AG10803 (cell line): ENCODE data around the gene FAM78A.
A peak's percentile ranks its signal among the peaks of the same experiment; 100 is the strongest.

Experiments
- DNase-seq: peaks from one replicate; pipeline ENCODE4 v3.0.0; 2010; ENCODE audit warnings: low read depth
- H3K4me3 ChIP-seq: 2 replicates; pipeline ENCODE4 v1.5.1; 2011; ENCODE audit warnings: mild to moderate bottlenecking, low read length, control low read depth
- TF ChIP-seq, protein P1 (sequence below): conservative IDR thresholded peaks from 2 replicates; pipeline ENCODE4 v1.5.1; 2011; ENCODE audit warnings: mild to moderate bottlenecking, low read length, control low read depth, inconsistent platforms

The FAM78A gene

DNA sequence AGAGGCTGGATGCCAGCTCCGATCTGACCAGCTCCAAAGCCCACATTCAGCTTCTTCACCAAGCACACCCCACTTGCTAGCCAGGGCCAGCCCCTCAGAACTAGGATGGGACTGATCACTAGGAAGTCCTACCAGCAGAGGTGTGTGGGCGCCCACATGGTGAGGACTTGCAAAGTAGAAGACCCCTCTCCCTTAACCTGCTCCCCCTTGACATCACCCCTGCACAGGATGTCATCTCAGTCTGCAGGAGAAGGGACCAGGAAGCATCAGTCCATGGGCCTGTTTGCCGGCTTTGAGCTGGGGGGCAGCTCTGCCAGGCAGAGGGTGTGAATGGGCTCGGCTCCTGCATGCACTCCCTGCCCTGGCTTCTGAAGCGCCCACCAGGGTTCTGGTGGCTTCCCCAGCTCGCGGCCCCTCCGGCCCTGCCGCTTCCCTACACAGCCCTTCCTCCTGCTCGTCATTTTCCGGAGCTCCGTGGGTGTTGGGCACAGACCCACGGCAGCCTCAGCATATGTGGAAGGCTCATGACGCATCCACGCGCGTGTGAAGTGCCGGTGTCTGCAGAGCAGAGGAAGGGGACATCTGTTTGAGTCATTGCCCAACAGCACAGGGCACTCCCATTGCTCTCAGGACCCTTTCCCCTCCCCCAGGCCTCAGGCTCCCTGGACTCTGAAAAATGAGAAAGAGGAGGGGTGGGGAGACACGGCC lies 3.7 kb upstream of the FAM78A start:
- H3K4me3 ChIP-seq, result no peak overlapping the region
- peak; percentile 22 for DNase-seq
- TF ChIP-seq, protein P1, sequence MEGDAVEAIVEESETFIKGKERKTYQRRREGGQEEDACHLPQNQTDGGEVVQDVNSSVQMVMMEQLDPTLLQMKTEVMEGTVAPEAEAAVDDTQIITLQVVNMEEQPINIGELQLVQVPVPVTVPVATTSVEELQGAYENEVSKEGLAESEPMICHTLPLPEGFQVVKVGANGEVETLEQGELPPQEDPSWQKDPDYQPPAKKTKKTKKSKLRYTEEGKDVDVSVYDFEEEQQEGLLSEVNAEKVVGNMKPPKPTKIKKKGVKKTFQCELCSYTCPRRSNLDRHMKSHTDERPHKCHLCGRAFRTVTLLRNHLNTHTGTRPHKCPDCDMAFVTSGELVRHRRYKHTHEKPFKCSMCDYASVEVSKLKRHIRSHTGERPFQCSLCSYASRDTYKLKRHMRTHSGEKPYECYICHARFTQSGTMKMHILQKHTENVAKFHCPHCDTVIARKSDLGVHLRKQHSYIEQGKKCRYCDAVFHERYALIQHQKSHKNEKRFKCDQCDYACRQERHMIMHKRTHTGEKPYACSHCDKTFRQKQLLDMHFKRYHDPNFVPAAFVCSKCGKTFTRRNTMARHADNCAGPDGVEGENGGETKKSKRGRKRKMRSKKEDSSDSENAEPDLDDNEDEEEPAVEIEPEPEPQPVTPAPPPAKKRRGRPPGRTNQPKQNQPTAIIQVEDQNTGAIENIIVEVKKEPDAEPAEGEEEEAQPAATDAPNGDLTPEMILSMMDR, result no peak

DNA sequence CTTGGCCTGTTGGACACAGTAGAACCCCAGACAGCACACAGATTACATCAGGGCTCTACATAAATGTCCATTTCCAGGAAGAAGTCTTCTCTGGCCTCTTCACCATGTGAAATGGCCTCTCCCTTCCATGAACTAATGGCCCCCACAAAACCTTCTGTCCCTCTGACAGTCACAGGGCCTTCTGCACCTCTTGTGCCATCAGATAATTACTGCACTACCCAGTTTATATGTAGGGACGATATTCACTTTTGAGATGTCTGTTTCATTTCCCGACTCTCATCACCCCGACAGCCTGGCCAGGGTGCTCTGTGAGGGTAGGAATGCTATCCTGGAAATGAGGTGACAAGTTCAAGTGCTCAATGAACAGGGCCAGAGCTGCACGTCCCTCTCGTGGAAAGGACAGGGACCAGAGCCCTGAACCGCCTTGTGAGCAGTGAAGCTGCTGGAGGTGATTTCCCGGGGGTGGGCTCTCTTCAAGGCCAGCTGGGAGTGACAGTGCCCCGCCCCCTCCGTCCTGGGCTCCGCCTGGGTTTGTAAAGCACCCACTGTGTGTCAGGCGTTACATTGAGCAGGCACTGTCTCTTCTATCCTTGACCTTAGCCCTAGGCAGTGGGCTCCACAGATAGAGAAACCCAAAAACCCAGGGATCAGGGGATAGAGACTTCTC lies 3.0 kb upstream of the FAM78A start:
- DNase-seq, result no peak
- TF ChIP-seq, protein P1, result no peak
- no peak overlapping the region for H3K4me3 ChIP-seq

DNA sequence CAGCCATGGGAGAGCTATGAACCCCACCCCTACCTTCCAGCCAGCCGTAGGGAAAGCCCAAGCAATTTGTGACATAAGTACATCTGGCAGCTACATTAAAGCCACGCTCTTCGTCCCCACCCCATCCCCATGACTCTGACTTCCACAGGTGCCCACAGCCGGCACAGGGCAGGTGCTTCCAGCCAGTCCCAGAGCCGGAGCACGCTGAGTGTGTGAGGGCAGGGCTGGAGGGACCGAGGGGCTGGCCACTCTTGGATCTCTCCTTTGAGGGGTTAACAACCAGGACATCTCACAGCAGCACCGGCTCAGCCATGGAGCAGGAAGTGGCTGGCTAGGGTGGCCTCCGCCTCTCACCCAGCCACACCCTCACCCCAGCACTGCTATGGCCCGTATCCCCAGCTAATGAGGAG lies 2.4 kb upstream of the FAM78A start:
- no peak overlapping the region for H3K4me3 ChIP-seq
- TF ChIP-seq, protein P1, result no peak
- DNase-seq, result no peak

DNA sequence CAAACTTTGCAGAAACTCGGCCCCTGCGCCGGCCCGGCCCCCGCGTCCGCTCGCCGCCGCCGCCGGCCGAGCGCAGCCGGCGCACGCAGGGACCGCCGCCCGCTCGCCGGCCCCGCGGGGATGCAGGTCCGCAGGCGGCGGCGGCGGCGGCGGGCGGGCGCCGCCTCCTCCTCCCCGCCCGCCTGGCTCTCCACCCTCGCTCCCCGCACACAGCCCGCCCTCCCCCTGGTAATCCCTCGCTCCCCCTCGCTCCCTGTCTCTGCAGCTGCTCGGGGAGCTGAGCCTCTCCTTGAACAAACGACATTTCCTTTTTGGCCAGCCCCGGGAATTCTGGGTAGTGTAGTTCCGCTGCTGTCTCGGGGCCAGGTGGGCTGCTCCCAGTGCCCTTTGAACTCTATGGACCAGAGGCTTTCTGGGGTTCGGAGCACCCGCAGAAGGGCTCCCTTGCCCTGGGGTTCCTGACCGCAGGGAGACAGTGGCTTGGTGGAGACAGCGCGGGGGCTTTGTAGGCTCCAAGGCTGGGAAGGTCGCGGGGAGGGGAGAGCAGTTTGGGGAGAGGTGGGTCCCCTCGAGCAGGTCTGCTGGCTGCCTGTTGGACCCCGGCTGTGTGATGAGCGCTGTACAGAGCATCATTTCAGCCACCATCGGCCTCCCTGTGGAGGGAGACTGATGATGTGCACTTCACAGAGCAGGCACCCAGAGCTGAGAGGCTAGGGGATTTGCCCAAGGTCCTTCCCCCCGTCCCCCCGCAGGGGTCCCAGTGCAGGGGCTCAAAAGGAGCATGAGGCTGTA lies 1.8 kb upstream of the FAM78A start:
- DNase-seq, result peak; percentile 78
- TF ChIP-seq, protein P1, result no peak
- H3K4me3 ChIP-seq, result peak overlapping the region; percentile 40

DNA sequence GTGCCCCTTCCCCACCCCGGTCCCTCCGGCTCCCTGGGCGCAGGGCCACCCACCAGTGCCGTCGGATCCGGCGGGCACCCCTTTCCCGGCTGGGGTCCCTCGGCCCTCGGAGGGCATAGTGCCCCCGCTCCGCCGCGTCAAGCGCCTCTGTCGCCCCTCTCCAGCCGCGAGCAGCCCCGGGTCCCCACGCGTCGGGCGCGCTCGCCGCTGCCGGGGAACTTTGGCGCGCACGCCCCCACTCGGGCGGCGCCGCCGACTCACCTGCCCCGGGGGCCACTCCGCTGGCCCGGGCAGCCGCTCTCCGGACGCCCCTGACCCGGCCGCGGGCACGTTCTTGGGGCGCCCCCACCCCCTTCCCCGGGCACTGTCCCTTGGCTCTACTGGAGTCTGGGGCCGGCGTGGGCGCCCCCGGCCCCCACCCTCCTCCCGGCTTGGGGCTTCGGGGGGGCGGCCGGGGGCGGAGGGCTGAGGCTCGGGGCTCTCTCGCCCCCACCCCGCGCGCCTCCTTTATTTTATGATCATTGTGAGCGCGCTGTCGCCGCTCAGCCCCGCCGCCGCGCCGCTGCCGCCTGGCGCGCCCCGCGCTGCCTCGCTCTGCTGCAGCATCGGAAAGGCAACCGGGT lies 1.1 kb upstream of the FAM78A start:
- no peak for DNase-seq
- TF ChIP-seq, protein P1, result no peak
- H3K4me3 ChIP-seq, result peak overlapping the region; percentile 31

DNA sequence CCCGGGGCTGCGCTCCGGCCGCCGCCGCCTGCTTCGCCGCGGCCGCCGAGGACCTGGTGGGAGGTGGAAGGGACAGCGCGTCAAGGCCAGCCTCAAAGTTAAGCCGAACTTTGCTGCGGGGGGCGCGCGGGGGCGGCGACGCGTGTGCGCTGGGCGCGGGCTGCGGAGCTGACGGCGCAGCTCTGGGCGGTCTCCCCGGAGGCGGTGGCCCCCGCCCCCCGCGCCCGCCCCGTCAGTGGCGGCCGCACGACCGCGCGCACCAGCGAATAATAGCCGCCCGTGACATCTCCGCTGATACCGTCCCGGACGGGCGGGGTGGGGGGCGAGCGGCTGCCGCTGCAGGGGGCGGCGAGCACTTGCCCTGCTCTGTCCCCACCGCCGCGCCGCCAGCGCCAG lies 579 bp upstream of the FAM78A start:
- H3K4me3 ChIP-seq, result no peak overlapping the region
- no peak for DNase-seq
- TF ChIP-seq, protein P1, result no peak
